Ureter (tissue), 1 donor: ENCODE measurements around the gene KIR3DL1. TPM values are rescaled to one million over a fixed set of nuclear protein-coding genes. Genes with fewer than 3 reads are reported as not detected.
"Not testable (repeated sequence)": the region's sequence is repeated elsewhere in the genome, so short reads cannot be mapped to it uniquely, and the experiment has no call there.

Experiments
- DNase-seq: peaks from one replicate; pipeline ENCODE4 v3.0.0-alpha.2; 2020; ENCODE audit warnings: low spot score
- total RNA-seq: library from RNA; stranded (reverse); gene quantifications from one replicate; pipeline ENCODE4 v1.2.4, GENCODE V29; 2023
- donor health status: DM: yes; HTN: yes; CAD: no.

Gene KIR3DL1
- total RNA-seq, 1 donor from 2014 or later, result not detected

GRCh38 chr19:54814571-54814970 is 1.7 kb upstream of the KIR3DL1 start:
- DNase-seq, result not testable (repeated sequence)

- no peak for DNase-seq
Measured at GRCh38 chr19:54817670-54818536, 1.6 kb downstream of the KIR3DL1 start.

- DNase-seq, result not testable (repeated sequence)
Measured at GRCh38 chr19:54824416-54824815, 8.1 kb downstream of the KIR3DL1 start.

GRCh38 chr19:54825326-54825725 is 9.1 kb downstream of the KIR3DL1 start:
- not testable (repeated sequence) for DNase-seq

GRCh38 chr19:54828064-54828463 is 11.8 kb downstream of the KIR3DL1 start:
- DNase-seq, result not testable (repeated sequence)

- not testable (repeated sequence) for DNase-seq
Measured at GRCh38 chr19:54832496-54832895, 16.2 kb downstream of the KIR3DL1 start, which contains the start of gene KIR2DS4. Gene KIR2DS4 (plus strand): TSS chr19:54832676.

GRCh38 chr19:54835126-54835525 is 18.9 kb downstream of the KIR3DL1 start:
- DNase-seq, result not testable (repeated sequence)

GRCh38 chr19:54837522-54837921 is 21.3 kb downstream of the KIR3DL1 start:
- not testable (repeated sequence) for DNase-seq

GRCh38 chr19:54843171-54843570 is 26.9 kb downstream of the KIR3DL1 start:
- DNase-seq, result not testable (repeated sequence)

GRCh38 chr19:54850061-54850640 is 33.9 kb downstream of the KIR3DL1 start, which contains the start of gene KIR3DL2:
Gene KIR3DL2 (plus strand): TSS chr19:54850443. CDS start chr19:54850476, 33 bp downstream.
- DNase-seq, result not testable (repeated sequence)

GRCh38 chr19:54850930-54851329 is 34.7 kb downstream of the KIR3DL1 start:
- DNase-seq, result no peak

- no peak for DNase-seq
Measured at GRCh38 chr19:54851353-54851752, 35.1 kb downstream of the KIR3DL1 start.

- not testable (repeated sequence) for DNase-seq
Measured at GRCh38 chr19:54855241-54855640, 39.0 kb downstream of the KIR3DL1 start.

GRCh38 chr19:54858476-54858875 is 42.2 kb downstream of the KIR3DL1 start:
- DNase-seq, result not testable (repeated sequence)

- DNase-seq, result not testable (repeated sequence)
Measured at GRCh38 chr19:54859421-54859820, 43.2 kb downstream of the KIR3DL1 start.

- DNase-seq, result not testable (repeated sequence)
Measured at GRCh38 chr19:54863459-54863858, 47.2 kb downstream of the KIR3DL1 start.

GRCh38 chr19:54871696-54872095 is 55.4 kb downstream of the KIR3DL1 start:
- no peak for DNase-seq

GRCh38 chr19:54873990-54874389 is 57.7 kb downstream of the KIR3DL1 start, which contains the start of gene FCAR:
Gene FCAR (plus strand): TSS chr19:54874235. CDS start chr19:54874290, 55 bp downstream.
- DNase-seq, result no peak

GRCh38 chr19:54875506-54875905 is 59.2 kb downstream of the KIR3DL1 start:
- DNase-seq, result no peak

- DNase-seq, result no peak
Measured at GRCh38 chr19:54877471-54877870, 61.2 kb downstream of the KIR3DL1 start.
